ENCODE data around the gene FAM171A1. TPM values are rescaled to one million over a fixed set of nuclear protein-coding genes. Genes with fewer than 3 reads are reported as not detected.

Gene FAM171A1
- total and polyA plus RNA-seq, 7 donors, result 4.3 to 29.0 (median 7.2) TPM

DNA sequence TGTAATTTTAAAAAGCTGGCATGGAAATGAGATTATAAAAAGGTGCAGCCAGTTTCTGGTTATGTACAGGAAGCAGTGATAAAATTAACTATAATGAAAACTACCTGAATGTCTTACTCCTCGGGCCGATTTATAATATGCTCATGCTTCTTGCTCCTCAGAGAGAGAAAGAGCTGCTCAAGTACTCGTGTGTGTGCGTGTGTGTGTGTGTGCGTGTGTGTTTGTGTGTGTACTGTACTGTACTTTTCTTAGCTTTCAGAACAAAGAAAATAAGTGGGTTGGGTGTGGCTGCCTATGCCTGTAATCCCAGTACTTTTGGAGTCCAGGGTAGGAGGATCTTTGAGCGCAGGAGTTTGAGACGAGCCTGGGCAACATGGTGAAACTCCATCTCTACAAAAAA, 106.0 kb downstream of the FAM171A1 start:
- H3K27me3 ChIP-seq, result no peaks in the 10 kb centered on the region
- intact Hi-C loops (cut with DNase I), result no loop called here
- DNase-seq, result no peak
- H3K36me3 ChIP-seq, result peaks cover 0 to 5% (median 2%) of the 10 kb centered on the region in 4 donors
- H3K4me1 ChIP-seq, result no peaks in the 10 kb centered on the region
- 74 to 88% methylated on average over 7 of the region's 7 CpGs for WGBS, 2 donors
- H3K27ac ChIP-seq, result no peak overlapping the region
- no peak for TF ChIP-seq POLR2AphosphoS5 (IDR thresholded peaks at IDR 0.05)
- TF ChIP-seq, protein P1, sequence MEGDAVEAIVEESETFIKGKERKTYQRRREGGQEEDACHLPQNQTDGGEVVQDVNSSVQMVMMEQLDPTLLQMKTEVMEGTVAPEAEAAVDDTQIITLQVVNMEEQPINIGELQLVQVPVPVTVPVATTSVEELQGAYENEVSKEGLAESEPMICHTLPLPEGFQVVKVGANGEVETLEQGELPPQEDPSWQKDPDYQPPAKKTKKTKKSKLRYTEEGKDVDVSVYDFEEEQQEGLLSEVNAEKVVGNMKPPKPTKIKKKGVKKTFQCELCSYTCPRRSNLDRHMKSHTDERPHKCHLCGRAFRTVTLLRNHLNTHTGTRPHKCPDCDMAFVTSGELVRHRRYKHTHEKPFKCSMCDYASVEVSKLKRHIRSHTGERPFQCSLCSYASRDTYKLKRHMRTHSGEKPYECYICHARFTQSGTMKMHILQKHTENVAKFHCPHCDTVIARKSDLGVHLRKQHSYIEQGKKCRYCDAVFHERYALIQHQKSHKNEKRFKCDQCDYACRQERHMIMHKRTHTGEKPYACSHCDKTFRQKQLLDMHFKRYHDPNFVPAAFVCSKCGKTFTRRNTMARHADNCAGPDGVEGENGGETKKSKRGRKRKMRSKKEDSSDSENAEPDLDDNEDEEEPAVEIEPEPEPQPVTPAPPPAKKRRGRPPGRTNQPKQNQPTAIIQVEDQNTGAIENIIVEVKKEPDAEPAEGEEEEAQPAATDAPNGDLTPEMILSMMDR (IDR thresholded peaks at IDR 0.05), result no peak
- no peak for TF ChIP-seq EP300 (IDR thresholded peaks at IDR 0.05)
- TF ChIP-seq POLR2A (IDR thresholded peaks at IDR 0.05), result no peak
- no peak overlapping the region for H3K4me3 ChIP-seq
- peaks cover 0 to 3% (median 0%) of the 10 kb centered on the region in 4 donors for H3K9me3 ChIP-seq

- Histone ChIP-seq H3K9me3 (no peaks in the 10 kb centered on the region), H3K27me3 (no peaks in the 10 kb centered on the region), H3K36me3 (no peaks in the 10 kb centered on the region), H3K4me1 (no peaks in the 10 kb centered on the region), H3K27ac (no peak overlapping the region), H3K4me3 (no peak overlapping the region)
- WGBS, 2 donors, result 95% methylated on average over 8 of the region's 8 CpGs
- no peak for DNase-seq
- TF ChIP-seq EP300 (IDR thresholded peaks at IDR 0.05) (no peak), POLR2A (IDR thresholded peaks at IDR 0.05) (no peak), POLR2AphosphoS5 (IDR thresholded peaks at IDR 0.05) (no peak)
- TF ChIP-seq, protein P1 (IDR thresholded peaks at IDR 0.05), result no peak
- intact Hi-C loops (cut with DNase I), result loop anchor here (2.0 kb wide), 1 partner anchor 107 kb away; the partner anchor contains the start of gene FAM171A1
These were observed 107.3 kb downstream of the FAM171A1 start for GRCh38 chr10:15263657-15264323.

- no peak for TF ChIP-seq POLR2AphosphoS5 (IDR thresholded peaks at IDR 0.05)
- TF ChIP-seq, protein P1 (IDR thresholded peaks at IDR 0.05), result peak in 3 of 4 experiments; percentile 25 to 34 (median 32)
- intact Hi-C loops (cut with DNase I), result loop anchor here (2.0 kb wide), 1 partner anchor 109 kb away; the partner anchor contains the start of gene FAM171A1
These were observed 108.9 kb downstream of the FAM171A1 start for GRCh38 chr10:15262036-15262713.

GRCh38 chr10:15259136-15259535, 112.0 kb downstream of the FAM171A1 start:
- 96 to 97% methylated on average over 2 of the region's 2 CpGs for WGBS, 2 donors
- TF ChIP-seq POLR2AphosphoS5 (IDR thresholded peaks at IDR 0.05) (no peak), POLR2A (IDR thresholded peaks at IDR 0.05) (no peak), EP300 (IDR thresholded peaks at IDR 0.05) (no peak)
- TF ChIP-seq, protein P1 (IDR thresholded peaks at IDR 0.05), result no peak
- intact Hi-C loops (cut with DNase I), result no loop called here

More at GRCh38 chr10:15262036-15262713, 108.9 kb downstream of the FAM171A1 start:
- no peaks in the 10 kb centered on the region for H3K27me3 ChIP-seq
- no peaks in the 10 kb centered on the region for H3K36me3 ChIP-seq
- 33 to 51% methylated on average over 10 of the region's 10 CpGs for WGBS, 2 donors
- no peak overlapping the region for H3K27ac ChIP-seq
- no peaks in the 10 kb centered on the region for H3K9me3 ChIP-seq
- DNase-seq, result peak; percentile 60
- H3K4me3 ChIP-seq, result no peak overlapping the region
- H3K4me1 ChIP-seq, result no peaks in the 10 kb centered on the region

More at GRCh38 chr10:15259136-15259535, 112.0 kb downstream of the FAM171A1 start:
- Histone ChIP-seq H3K4me1 (no peaks in the 10 kb centered on the region), H3K27me3 (no peaks in the 10 kb centered on the region), H3K9me3 (no peaks in the 10 kb centered on the region), H3K4me3 (no peak overlapping the region), H3K36me3 (no peaks in the 10 kb centered on the region), H3K27ac (no peak overlapping the region)
- no peak for DNase-seq
